ENCODE data around the gene NSUN7. TPM values are rescaled to one million over a fixed set of nuclear protein-coding genes. Genes with fewer than 3 reads are reported as not detected.

Gene NSUN7
- total RNA-seq (2022; extraction: Qiagen RNA extraction; ENCODE audit: low read depth), result 0.27 to 0.58 TPM (median 0.30 TPM) in 5 replicates

DNA sequence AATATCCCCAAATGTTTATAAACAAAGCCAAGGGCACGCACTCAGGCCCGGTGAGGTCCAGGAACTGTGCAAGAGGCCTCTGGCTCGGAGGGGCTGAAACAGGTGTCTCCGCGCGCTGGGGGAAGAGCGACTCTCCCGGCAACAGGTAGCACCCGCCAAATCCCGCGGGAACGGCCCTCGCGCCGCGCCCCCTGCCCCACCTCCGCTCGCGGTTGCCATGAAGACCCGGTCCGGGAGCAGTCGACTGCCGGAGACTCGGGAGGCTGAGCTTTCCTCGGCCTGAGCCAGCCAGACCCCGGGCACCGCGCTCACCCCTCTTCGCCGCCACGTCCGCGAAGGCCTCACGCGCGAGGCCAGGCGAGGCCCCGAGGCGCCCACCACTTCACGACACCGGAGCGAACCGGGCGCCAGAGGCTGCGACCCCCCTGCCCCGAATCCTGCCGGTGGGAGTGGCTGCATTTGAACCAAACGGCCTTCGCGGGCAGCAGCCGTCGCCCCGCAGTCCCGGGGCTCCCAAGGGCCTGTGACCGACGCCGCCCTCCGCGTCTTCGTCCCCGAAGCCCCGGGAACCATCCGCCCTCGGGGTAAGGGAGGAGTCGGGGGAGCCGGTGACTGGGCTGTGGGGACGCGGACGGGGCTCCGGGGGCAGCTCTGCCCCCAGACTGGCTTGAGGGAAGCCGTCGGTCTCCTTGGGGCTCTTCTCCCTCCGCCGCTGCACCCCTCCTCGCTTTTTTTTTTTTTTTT is at the start of gene NSUN7:
TSS of gene NSUN7 (plus strand) at position 239 of the 744 bp plus-strand sequence. CDS start 739 bp downstream, outside the sequence.

Other genes starting within 250 kb of the NSUN7 start
- 19.5 to 28.1 TPM (median 25.4 TPM) in 5 replicates for gene RBM47, start 120.1 kb upstream of the NSUN7 start, total RNA-seq (2022; extraction: Qiagen RNA extraction; ENCODE audit: low read depth)